GM12878 (cell line): Measurements from ENCODE around the gene ABCD3. TPM values are rescaled to one million over a fixed set of nuclear protein-coding genes. Genes with fewer than 3 reads are reported as not detected.

ENCODE experiments used
- ATF3 ChIP-seq: IDR thresholded peaks from 2 replicates; pipeline ENCODE4 v1.6.1; 2011; ENCODE audit warnings: low read depth, mild to moderate bottlenecking, low read length, moderate library complexity, borderline replicate concordance; ENCODE audit errors: extremely low read depth
- BMI1 ChIP-seq: fragments of 450-650 bp; IDR thresholded peaks from 2 replicates; pipeline ENCODE4 v1.6.1; 2016; ENCODE audit warnings: mild to moderate bottlenecking, moderate library complexity, borderline replicate concordance
- BRCA1 ChIP-seq: IDR thresholded peaks from 2 replicates; pipeline ENCODE4 v1.6.1; 2011; ENCODE audit warnings: low read depth, low read length, improper control_type of control experiment
- CBFB ChIP-seq: IDR thresholded peaks from 2 replicates; pipeline ENCODE4 v1.6.1; 2016; ENCODE audit warnings: antibody characterized with exemption, low read depth
- CBX5 ChIP-seq: sonication (generic); IDR thresholded peaks from 2 replicates; pipeline ENCODE4 v1.6.1; 2016; ENCODE audit warnings: low read depth, moderate library complexity, mild to moderate bottlenecking, inconsistent platforms
- CREM ChIP-seq: IDR thresholded peaks from 2 replicates; pipeline ENCODE4 v1.6.1; 2014; ENCODE audit warnings: antibody characterized with exemption, low read depth
- FOS ChIP-seq: IDR thresholded peaks from 3 replicates; pipeline ENCODE4 v1.6.1; 2011; ENCODE audit warnings: borderline replicate concordance; ENCODE audit not compliant: insufficient read length; ENCODE audit errors: extremely low read depth
- HCFC1 ChIP-seq: fragments of 150-350 bp; IDR thresholded peaks from 2 replicates; pipeline ENCODE4 v1.6.1; 2014; ENCODE audit warnings: low read length
- HSF1 ChIP-seq: fragments of 150-350 bp; IDR thresholded peaks from 2 replicates; pipeline ENCODE4 v1.6.1; 2014; ENCODE audit warnings: mild to moderate bottlenecking, low read depth, low read length
- IKZF2 ChIP-seq, 2 experiments: fragments of 450-650 bp; IDR thresholded peaks; 2 replicates each; pipeline ENCODE4 v1.6.1; 2017; ENCODE audit warnings: mild to moderate bottlenecking in 2 of 2, moderate library complexity in 2 of 2
- JUND ChIP-seq: IDR thresholded peaks from 2 replicates; pipeline ENCODE4 v1.6.1; 2012; ENCODE audit warnings: low read depth, mild to moderate bottlenecking, low read length, improper control_type of control experiment, moderate library complexity
- KDM1A ChIP-seq: fragments of 200-600 bp; sonication (generic); IDR thresholded peaks from 2 replicates; pipeline ENCODE4 v1.6.1; 2016; ENCODE audit warnings: borderline replicate concordance
- KLF5 ChIP-seq: fragments of 450-650 bp; IDR thresholded peaks from 2 replicates; pipeline ENCODE4 v1.6.1; 2014; ENCODE audit warnings: mild to moderate bottlenecking; ENCODE audit not compliant: partially characterized antibody
- MLLT1 ChIP-seq: fragments of 450-650 bp; IDR thresholded peaks from 2 replicates; pipeline ENCODE4 v1.6.1; 2016; ENCODE audit warnings: mild to moderate bottlenecking
- NFYB ChIP-seq: IDR thresholded peaks from 2 replicates; pipeline ENCODE4 v1.6.1; 2011; ENCODE audit warnings: low read depth, mild to moderate bottlenecking, low read length, improper control_type of control experiment, moderate library complexity; ENCODE audit not compliant: insufficient read depth
- NR2C2 ChIP-seq: IDR thresholded peaks from 2 replicates; pipeline ENCODE4 v1.6.1; 2011; ENCODE audit warnings: borderline replicate concordance, low read depth; ENCODE audit not compliant: control insufficient read depth, insufficient read length
- PKNOX1 ChIP-seq: fragments of 450-650 bp; IDR thresholded peaks from 2 replicates; pipeline ENCODE4 v1.6.1; 2016; ENCODE audit warnings: mild to moderate bottlenecking
- RCOR1 ChIP-seq: conservative IDR thresholded peaks from 2 replicates; pipeline ENCODE4 v1.6.1; 2012; ENCODE audit warnings: low read depth, low read length, improper control_type of control experiment
- RELA ChIP-seq: fragments of 450-650 bp; IDR thresholded peaks from 2 replicates; pipeline ENCODE4 v1.8.0; 2014; ENCODE audit warnings: borderline replicate concordance; ENCODE audit not compliant: partially characterized antibody
- TCF3 ChIP-seq: IDR thresholded peaks from 2 replicates; pipeline ENCODE4 v1.6.1; 2012; ENCODE audit warnings: low read depth, mild to moderate bottlenecking, low read length, borderline replicate concordance; ENCODE audit not compliant: insufficient read depth
- TCF7 ChIP-seq: IDR thresholded peaks from 2 replicates; pipeline ENCODE4 v1.6.1; 2014; ENCODE audit warnings: antibody characterized with exemption, borderline replicate concordance
- ZBTB40 ChIP-seq: fragments of 450-650 bp; IDR thresholded peaks from 2 replicates; pipeline ENCODE4 v1.6.1; 2016; ENCODE audit warnings: mild to moderate bottlenecking, moderate library complexity, borderline replicate concordance
- polyA plus RNA-seq, 11 experiments: library from polyadenylated mRNA; depleted of rRNA in 4 of 11; unstranded in 6 of 11; stranded (reverse) in 5 of 11; fragments of >200 nt; fragmentation: Nextera tagmentation in 4 of 11; fragmentation: Illumina TruSeq in 1 of 11; extraction: Ambion mirVana in 4 of 11; extraction: Trizol in 1 of 11; gene quantifications; 1 replicate in 1 of 11; 2 replicates in 10 of 11; pipeline versions ENCODE4 v1.2.1 to v1.2.3, GENCODE V29; 2011 to 2016; ENCODE audit warnings: inconsistent platforms in 2 of 11, missing spikeins in 2 of 11, low read depth in 1 of 11
- total RNA-seq, 4 experiments: library from RNA; depleted of rRNA in 3 of 4; stranded (reverse); fragments of >200 nt in 3 of 4; fragmentation: Illumina TruSeq in 1 of 4; extraction: Trizol in 1 of 4; gene quantifications; 2 replicates each; pipeline versions ENCODE4 v1.2.1 to v1.2.3, GENCODE V29; 2013 to 2021

Gene ABCD3
- total and polyA plus RNA-seq, 10 of the 15 experiments (the other 5 are each of a cell fraction or from before 2014, with no cell fraction given), result 15.1 to 40.2 (median 24.1) TPM

GRCh38 chr1:94417978-94418663 lies at the start of gene ABCD3 (continued):
- TF ChIP-seq FOS (no peak), KLF5 (no peak), IKZF2 (IDR thresholded peaks at IDR 0.05) (peak in 1 of 2 experiments; percentile 8; a peak in 1 of 4 replicates), BRCA1 (no peak), BMI1 (no peak), CBFB (no peak), NFYB (no peak), RELA (peak; percentile 51), JUND (peak; percentile 29; the same call in 1 of the 2 replicates), RCOR1 (no peak), ZBTB40 (no peak), PKNOX1 (no peak), NR2C2 (no peak), TCF3 (no peak), MLLT1 (peak; percentile 67; the same call in 1 of the 2 replicates), CREM (peak; percentile 45; the same call in 1 of the 2 replicates), ATF3 (no peak), KDM1A (no peak), TCF7 (no peak; the same call in 1 of the 2 replicates), CBX5 (no peak), HCFC1 (0 out of 2 replicates have a peak, but pooled peaks have one; percentile 22), HSF1 (no peak)
